Peyer's patch (tissue), 4 donors: ENCODE results near the gene TRPM3. TPM values are rescaled to one million over a fixed set of nuclear protein-coding genes. Genes with fewer than 3 reads are reported as not detected.

Source experiments
- DNase-seq, 3 donors: peaks; one replicate each; pipeline ENCODE4 v3.0.0-alpha.2; 2017 to 2019
- H3K27ac ChIP-seq, 4 donors: fragments of 200-600 bp; sonication (generic); one replicate each; pipeline ENCODE4 v1.5.1; 2016 to 2019
- H3K27me3 ChIP-seq, 2 donors: fragments of 200-600 bp; sonication (generic); one replicate each; pipeline ENCODE4 v1.5.1; 2019
- H3K36me3 ChIP-seq, 3 donors: fragments of 200-600 bp; sonication (generic); one replicate each; pipeline ENCODE4 v1.5.1; 2016 to 2019
- H3K4me1 ChIP-seq, 4 donors: fragments of 200-600 bp; sonication (generic); one replicate each; pipeline ENCODE4 v1.5.1; 2016 to 2019
- H3K4me3 ChIP-seq, 4 donors: fragments of 200-600 bp; sonication (generic); 1 replicate in 3 of 4; 2 replicates in 1 of 4; pipeline ENCODE4 v1.5.1; 2016 to 2019; ENCODE audit warnings: mild to moderate bottlenecking in 1 of 4
- H3K9me3 ChIP-seq, 4 donors: fragments of 200-600 bp; sonication (generic); one replicate each; pipeline ENCODE4 v1.5.1; 2016 to 2019; ENCODE audit warnings: mild to moderate bottlenecking in 1 of 4
- CTCF ChIP-seq, 6 experiments: fragments of 450-650 bp in 4 of 6; fragments of 200-600 bp in 2 of 6; sonication (generic) in 1 of 6; IDR thresholded peaks; one replicate each; pipeline ENCODE4 v1.5.1; 2017 to 2019; ENCODE audit warnings: antibody characterized with exemption in 6 of 6, mild to moderate bottlenecking in 3 of 6, moderate library complexity in 1 of 6
- POLR2A ChIP-seq, 2 donors: fragments of 450-650 bp; IDR thresholded peaks; one replicate each; pipeline ENCODE4 v1.5.1; 2017; ENCODE audit warnings: antibody characterized with exemption in 2 of 2, mild to moderate bottlenecking in 2 of 2, moderate library complexity in 2 of 2
- total RNA-seq, 4 donors: library from RNA; depleted of rRNA; stranded (reverse); fragments of >200 nt; gene quantifications; one replicate each; pipeline ENCODE4 v1.1.0, GENCODE V29; 2016

The TRPM3 gene
- total RNA-seq, 4 donors from 2014 or later, result 0.28 to 0.80 TPM; not detected in 2

- no peak for DNase-seq
- H3K27ac ChIP-seq, result no peak overlapping the region
Observed at GRCh38 chr9:70594386-70594944, 527.0 kb downstream of the TRPM3 start.

GRCh38 chr9:70593241-70593640 is 528.2 kb downstream of the TRPM3 start:
- Histone ChIP-seq H3K9me3 (no peaks in the 10 kb centered on the region), H3K27ac (no peak overlapping the region), H3K4me1 (peaks cover 0 to 3% (median 0%) of the 10 kb centered on the region in 4 donors), H3K36me3 (no peaks in the 10 kb centered on the region), H3K4me3 (no peak overlapping the region), H3K27me3 (no peaks in the 10 kb centered on the region)
- no peak for DNase-seq
- TF ChIP-seq CTCF (IDR thresholded peaks at IDR 0.05) (no peak), POLR2A (IDR thresholded peaks at IDR 0.05) (no peak)

More at GRCh38 chr9:70594386-70594944, 527.0 kb downstream of the TRPM3 start:
- Histone ChIP-seq H3K4me1 (no peaks in the 10 kb centered on the region), H3K4me3 (no peak overlapping the region), H3K36me3 (no peaks in the 10 kb centered on the region), H3K27me3 (no peaks in the 10 kb centered on the region), H3K9me3 (no peaks in the 10 kb centered on the region)
- TF ChIP-seq POLR2A (IDR thresholded peaks at IDR 0.05) (no peak), CTCF (IDR thresholded peaks at IDR 0.05) (no peak)

- Histone ChIP-seq H3K27me3 (no peaks in the 10 kb centered on the region), H3K27ac (peak overlapping the region in 3 of 4 donors; percentile 1 to 77 (median 33)), H3K9me3 (no peaks in the 10 kb centered on the region), H3K4me1 (peaks cover 0 to 3% (median 0%) of the 10 kb centered on the region in 4 donors), H3K4me3 (no peak overlapping the region), H3K36me3 (no peaks in the 10 kb centered on the region)
- DNase-seq, result no peak
- TF ChIP-seq POLR2A (IDR thresholded peaks at IDR 0.05) (no peak), CTCF (IDR thresholded peaks at IDR 0.05) (no peak)
Observed at GRCh38 chr9:70590315-70590677, 531.1 kb downstream of the TRPM3 start.

- Histone ChIP-seq H3K9me3 (no peaks in the 10 kb centered on the region), H3K27ac (peak overlapping the region in 3 of 4 donors; percentile 33 to 77 (median 55)), H3K4me3 (no peak overlapping the region), H3K4me1 (peaks cover 0 to 3% (median 0%) of the 10 kb centered on the region in 4 donors), H3K27me3 (no peaks in the 10 kb centered on the region), H3K36me3 (no peaks in the 10 kb centered on the region)
- TF ChIP-seq POLR2A (IDR thresholded peaks at IDR 0.05), result no peak
- no peak for TF ChIP-seq CTCF (IDR thresholded peaks at IDR 0.05)
- DNase-seq, result no peak
Observed at GRCh38 chr9:70589571-70590314, 531.7 kb downstream of the TRPM3 start.

GRCh38 chr9:70588999-70589398 is 532.4 kb downstream of the TRPM3 start:
- H3K4me3 ChIP-seq, result no peak overlapping the region
- no peaks in the 10 kb centered on the region for H3K27me3 ChIP-seq
- peak overlapping the region in 3 of 4 donors; percentile 33 to 77 (median 55) for H3K27ac ChIP-seq
- TF ChIP-seq POLR2A (IDR thresholded peaks at IDR 0.05), result no peak
- TF ChIP-seq CTCF (IDR thresholded peaks at IDR 0.05), result no peak
- no peaks in the 10 kb centered on the region for H3K9me3 ChIP-seq
- H3K4me1 ChIP-seq, result peaks cover 0 to 3% (median 0%) of the 10 kb centered on the region in 4 donors
- H3K36me3 ChIP-seq, result no peaks in the 10 kb centered on the region
- DNase-seq, result no peak
